ENCODE data around the gene CLEC20A. TPM values are rescaled to one million over a fixed set of nuclear protein-coding genes. Genes with fewer than 3 reads are reported as not detected.

CLEC20A gene
- polyA plus RNA-seq, 4 donors: 0.26 to 0.56 (median 0.33) TPM

Other genes starting within 250 kb of the CLEC20A start
- under 1 TPM in 1 of 4 donors, not detected in 3; 0.23 TPM for gene TEX35, start 16.1 kb upstream of the CLEC20A start, polyA plus RNA-seq (ENCODE audit: insufficient read length in 4 of 4)
- gene RALGPS2, start 228.3 kb upstream of the CLEC20A start, polyA plus RNA-seq (ENCODE audit: insufficient read length in 4 of 4): 10 to 100 TPM; 18.7 to 39.0 (median 32.7) TPM

Data from left renal pelvis (tissue), 4 donors.